Measurements from ENCODE around the gene PTH1R.

GRCh38 chr3:46905661-46906451, 28.3 kb downstream of the PTH1R start:
- TF ChIP-seq CTCF (IDR thresholded peaks at IDR 0.05) (no peak), POLR2A (IDR thresholded peaks at IDR 0.05) (no peak)

All from gastroesophageal sphincter (tissue), 3 donors.